HepG2 (cell line): ENCODE measurements around the gene PSAP. TPM values are rescaled to one million over a fixed set of nuclear protein-coding genes. Genes with fewer than 3 reads are reported as not detected.

Source experiments
- ATAC-seq: fragments of 200-7000 bp; cut with Tn5 transposase; 3 replicates; pipeline ENCODE4 v1.9.1; 2020; ENCODE audit warnings: mild to moderate bottlenecking, moderate library complexity
- BruUV-seq: library from RNA; stranded (reverse); fragments of 400-500 nt; replicated peaks from 2 replicates; lab custom pipeline; 2021; lab: Mats Ljungman, UMichigan
- CTCF ChIA-PET: fragments of 300-600 bp; formaldehyde crosslinking; extraction: SDS; loops from one replicate; lab custom pipeline; 2021; ENCODE audit warnings: low total read pairs, inconsistent platforms, low intra/inter-chr PET ratio; lab: Yijun Ruan, JAX
- POLR2A ChIA-PET: fragments of 350-600 bp; sonication (Branson Sonifier 250); formaldehyde crosslinking; loops from one replicate; lab custom pipeline; 2020; ENCODE audit warnings: antibody characterized with exemption, inconsistent platforms; lab: Yijun Ruan, JAX
- DNase-seq: peaks from one replicate; pipeline ENCODE4 v3.0.0-alpha.2; 2015; ENCODE audit warnings: low spot score
- FAIRE-seq: peaks from 3 replicates; lab custom pipeline; 2011; peaks lifted over from hg19 to GRCh38; lab: Jason Lieb, UNC
- H2AFZ ChIP-seq: one replicate; pipeline ENCODE4 v1.6.1; 2011; ENCODE audit warnings: low read length, inconsistent platforms
- H3K27ac ChIP-seq: fragments of 300-600 bp; 3 replicates; pipeline ENCODE4 v1.8.0; 2011; ENCODE audit warnings: mixed run types, mild to moderate bottlenecking, mixed read lengths, low read length, inconsistent platforms; ENCODE audit not compliant: insufficient read depth; ENCODE audit errors: extremely low read length
- H3K27me3 ChIP-seq, 2 experiments: fragments of 200-600 bp in 1 of 2; 2 replicates in 1 of 2; 3 replicates in 1 of 2; pipeline versions ENCODE4 v1.6.0 to v1.8.0; 2011; ENCODE audit warnings: low read length in 2 of 2, mild to moderate bottlenecking in 2 of 2, moderate library complexity in 2 of 2, inconsistent platforms in 1 of 2; ENCODE audit not compliant: insufficient read depth in 2 of 2, control insufficient read depth in 1 of 2
- H3K36me3 ChIP-seq, 2 experiments: fragments of 200-600 bp in 1 of 2; replicated peaks in 1 of 2; 2 replicates in 1 of 2; 3 replicates in 1 of 2; pipeline versions ENCODE4 v1.5.1 to v1.8.0; 2011; ENCODE audit warnings: low read length in 2 of 2, inconsistent platforms in 1 of 2; ENCODE audit not compliant: insufficient read depth in 2 of 2, control insufficient read depth in 1 of 2
- H3K4me1 ChIP-seq: 2 replicates; pipeline ENCODE4 v1.5.1; 2012; ENCODE audit warnings: low read length, inconsistent platforms; ENCODE audit not compliant: insufficient read depth
- H3K4me2 ChIP-seq: 2 replicates; pipeline ENCODE4 v1.6.0; 2011; ENCODE audit warnings: low read depth, low read length, inconsistent platforms
- H3K4me3 ChIP-seq, 3 experiments: fragments of 200-600 bp in 1 of 3; sonication (generic), shearing (Covaris generic) in 1 of 3; replicated peaks in 1 of 3; 2 replicates each; pipeline ENCODE4 v1.5.1; 2011 to 2016; ENCODE audit warnings: low read length in 3 of 3, inconsistent platforms in 2 of 3, low read depth in 2 of 3, mild to moderate bottlenecking in 2 of 3, control low read depth in 1 of 3, mixed read lengths in 1 of 3; ENCODE audit not compliant: insufficient read depth in 1 of 3
- H3K79me2 ChIP-seq: one replicate; pipeline ENCODE4 v1.6.1; 2011; ENCODE audit warnings: low read length, inconsistent platforms; ENCODE audit not compliant: insufficient read depth
- H3K9ac ChIP-seq: 2 replicates; pipeline ENCODE4 v1.6.0; 2011; ENCODE audit warnings: mild to moderate bottlenecking, low read depth, low read length, inconsistent platforms; ENCODE audit not compliant: insufficient read depth
- H3K9me3 ChIP-seq: 2 replicates; pipeline ENCODE4 v1.5.1; 2012; ENCODE audit warnings: mild to moderate bottlenecking, low read length
- H4K20me1 ChIP-seq: 2 replicates; pipeline ENCODE4 v1.6.0; 2011; ENCODE audit warnings: inconsistent platforms, mild to moderate bottlenecking, low read length, moderate library complexity; ENCODE audit not compliant: insufficient read depth
- ATF5 ChIP-seq: sonication (generic); formaldehyde crosslinking; IDR thresholded peaks from 2 replicates; pipeline ENCODE4 v1.4.0; 2020; ENCODE audit warnings: mild to moderate bottlenecking, low read depth, missing genetic modification reagents
- GATA4 ChIP-seq: sonication (generic); IDR thresholded peaks from 2 replicates; pipeline ENCODE4 v1.6.1; 2016; ENCODE audit warnings: antibody characterized with exemption, low read depth, borderline replicate concordance
- ISX ChIP-seq: sonication (generic); formaldehyde crosslinking; conservative IDR thresholded peaks from 2 replicates; pipeline ENCODE4 v1.5.0; 2020; ENCODE audit warnings: missing genetic modification reagents
- REST ChIP-seq, 2 experiments: IDR thresholded peaks; 2 replicates each; pipeline ENCODE4 v1.6.1; 2011 to 2012; ENCODE audit warnings: low read length in 2 of 2, borderline replicate concordance in 1 of 2, low read depth in 1 of 2, mild to moderate bottlenecking in 1 of 2, moderate library complexity in 1 of 2
- RORA ChIP-seq: sonication (generic); formaldehyde crosslinking; IDR thresholded peaks from 2 replicates; pipeline ENCODE4 v1.5.0; 2020; ENCODE audit warnings: mild to moderate bottlenecking, missing genetic modification reagents, moderate library complexity
- SALL2 ChIP-seq: sonication (generic); formaldehyde crosslinking; IDR thresholded peaks from 2 replicates; pipeline ENCODE4 v1.8.1; 2023; ENCODE audit warnings: mild to moderate bottlenecking, missing genetic modification reagents, inconsistent platforms
- SIX4 ChIP-seq: sonication (generic); formaldehyde crosslinking; IDR thresholded peaks from 2 replicates; pipeline ENCODE4 v1.4.0; 2020; ENCODE audit warnings: missing genetic modification reagents
- SMC3 ChIP-seq: IDR thresholded peaks from 2 replicates; pipeline ENCODE4 v1.6.1; 2011; ENCODE audit warnings: low read length, improper control_type of control experiment
- TIGD3 ChIP-seq: sonication (generic); formaldehyde crosslinking; IDR thresholded peaks from 2 replicates; pipeline ENCODE4 v1.5.1; 2020; ENCODE audit warnings: mild to moderate bottlenecking, missing genetic modification reagents, borderline replicate concordance
- TSC22D2 ChIP-seq: sonication (generic); formaldehyde crosslinking; IDR thresholded peaks from 2 replicates; pipeline ENCODE4 v1.5.1; 2020; ENCODE audit warnings: missing genetic modification reagents, mild to moderate bottlenecking, borderline replicate concordance
- ZNF12 ChIP-seq: sonication (generic); formaldehyde crosslinking; IDR thresholded peaks from 2 replicates; pipeline ENCODE4 v1.5.0; 2020; ENCODE audit warnings: missing genetic modification reagents
- ZNF367 ChIP-seq: sonication (generic); formaldehyde crosslinking; IDR thresholded peaks from 2 replicates; pipeline ENCODE4 v1.4.0; 2020; ENCODE audit warnings: missing genetic modification reagents, borderline replicate concordance
- ZNF547 ChIP-seq: sonication (generic); formaldehyde crosslinking; IDR thresholded peaks from 2 replicates; pipeline ENCODE4 v1.5.1; 2020; ENCODE audit warnings: mild to moderate bottlenecking, missing genetic modification reagents
- ZNF75D ChIP-seq: sonication (generic); formaldehyde crosslinking; IDR thresholded peaks from 2 replicates; pipeline ENCODE4 v1.8.1; 2023; ENCODE audit warnings: missing genetic modification reagents, mild to moderate bottlenecking, borderline replicate concordance
- ZNF761 ChIP-seq: sonication (generic); formaldehyde crosslinking; conservative IDR thresholded peaks from 2 replicates; pipeline ENCODE4 v1.4.0; 2020; ENCODE audit warnings: mild to moderate bottlenecking, missing genetic modification reagents
- ZUFSP ChIP-seq: sonication (generic); formaldehyde crosslinking; IDR thresholded peaks from 2 replicates; pipeline ENCODE4 v1.9.0; 2021; ENCODE audit warnings: missing genetic modification reagents, mild to moderate bottlenecking, borderline replicate concordance
- WGBS: methylation state at CpG from one replicate; pipeline ENCODE4 v1.1.6; 2017; ENCODE audit warnings: low lambda C conversion rate; 5-methylcytosine and 5-hydroxymethylcytosine counted together
- in situ Hi-C: cut with HindIII; loops from 2 replicates; pipeline ENCODE4 v1.10.0; 2017; ENCODE audit warnings: low pct_unique_long_range_greater_than_20kb; ENCODE audit not compliant: extremely low pct_ligation_motif_present
- intact Hi-C: fragments of 100-400 bp; cut with micrococcal nuclease; formaldehyde crosslinking; loops from one replicate; pipeline ENCODE4 v1.10.0; 2022; ENCODE audit not compliant: unreplicated experiment
- polyA plus RNA-seq, 8 experiments: library from polyadenylated mRNA; depleted of rRNA in 3 of 8; stranded (reverse) in 7 of 8; unstranded in 1 of 8; fragments of >200 nt; fragmentation: Illumina TruSeq in 4 of 8; extraction: Trizol in 4 of 8; gene quantifications; 2 replicates each; pipeline versions ENCODE4 v1.2.1 to v1.2.3, GENCODE V29; 2011 to 2016; ENCODE audit warnings: low read depth in 4 of 8, missing spikeins in 1 of 8, mixed read lengths in 1 of 8; ENCODE audit not compliant: insufficient read depth in 1 of 8
- total RNA-seq, 5 experiments: library from RNA; depleted of rRNA; stranded (reverse); fragments of >200 nt; fragmentation: Illumina TruSeq; extraction: Trizol; gene quantifications; 2 replicates each; pipeline ENCODE4 v1.2.3, GENCODE V29; 2016; ENCODE audit warnings: low read depth in 1 of 5

Gene PSAP
- total and polyA plus RNA-seq, 2 of the 13 experiments (the other 11 are each of a cell fraction or from before 2014, with no cell fraction given): 323 to 643 TPM

- TF ChIP-seq REST (IDR thresholded peaks at IDR 0.05; ENCODE audit: borderline replicate concordance in 1 of 2, low read depth in 1 of 2, low read length in 2 of 2) (no peak), ZUFSP (CRISPR knock-in tag) (no peak), ZNF75D (CRISPR knock-in tag) (no peak), ZNF547 (CRISPR knock-in tag) (no peak), ISX (CRISPR knock-in tag) (no peak), RORA (no peak)
- TF ChIP-seq, all 625 proteins: peak for 0
Observed at GRCh38 chr10:71819985-71820384, 31.1 kb downstream of the PSAP start (continued).

- POLR2A ChIA-PET: no interaction called here
- Histone ChIP-seq H3K36me3 (peaks cover 55 to 89% of the 10 kb centered on the region in 2 experiments), H3K4me1 (no peaks in the 10 kb centered on the region), H3K27ac (no peak overlapping the region), H2AFZ (no peak overlapping the region), H3K27me3 (no peaks in the 10 kb centered on the region), H4K20me1 (no peaks in the 10 kb centered on the region), H3K4me2 (no peak overlapping the region), H3K9me3 (no peaks in the 10 kb centered on the region), H3K9ac (no peak overlapping the region), H3K4me3 (no peak overlapping the region), H3K79me2 (no peaks in the 10 kb centered on the region)
- no TSS peak for BruUV-seq
- no peak for TF ChIP-seq SALL2 (CRISPR knock-in tag)
- no peak for TF ChIP-seq ZNF367 (CRISPR knock-in tag)
- no peak for TF ChIP-seq SIX4 (CRISPR knock-in tag)
- TF ChIP-seq ATF5: no peak
- TF ChIP-seq ZNF761 (CRISPR knock-in tag): no peak
- no peak for TF ChIP-seq ZNF12 (CRISPR knock-in tag)
- no peak for TF ChIP-seq GATA4
- TF ChIP-seq TSC22D2 (CRISPR knock-in tag): no peak
- no peak for TF ChIP-seq TIGD3
- TF ChIP-seq SMC3: no peak
- ATAC-seq (no peak), FAIRE-seq (no peak), DNase-seq (no peak)
- CTCF ChIA-PET: no interaction called here
- 97% methylated on average over 18 of the region's 18 CpGs for WGBS
- in situ Hi-C loops (no loop called here), intact Hi-C loops (no loop called here)
Observed at GRCh38 chr10:71819441-71819861, 31.6 kb downstream of the PSAP start.
